Testis (tissue), 3 donors: ENCODE results near the gene LENG1. TPM values are rescaled to one million over a fixed set of nuclear protein-coding genes. Genes with fewer than 3 reads are reported as not detected.
A peak's percentile ranks its signal among the peaks of the same experiment; 100 is the strongest.
"Not testable (repeated sequence)": the region's sequence is repeated elsewhere in the genome, so short reads cannot be mapped to it uniquely, and the experiment has no call there.

Source experiments
- DNase-seq: peaks from one replicate; pipeline ENCODE4 v3.0.0-alpha.2; 2019
- H3K27ac ChIP-seq, 2 donors: fragments of 200-600 bp; sonication (generic); one replicate each; pipeline ENCODE4 v1.5.1; 2019
- H3K27me3 ChIP-seq: fragments of 200-600 bp; sonication (generic); one replicate; pipeline ENCODE4 v1.5.1; 2019
- H3K36me3 ChIP-seq: fragments of 200-600 bp; sonication (generic); one replicate; pipeline ENCODE4 v1.5.1; 2017; ENCODE audit warnings: low read depth; ENCODE audit errors: missing control alignments
- H3K4me1 ChIP-seq: fragments of 200-600 bp; sonication (generic); one replicate; pipeline ENCODE4 v1.5.1; 2019
- H3K4me3 ChIP-seq, 2 donors: fragments of 200-600 bp; sonication (generic); one replicate each; pipeline ENCODE4 v1.5.1; 2017 to 2019
- H3K9me3 ChIP-seq: fragments of 200-600 bp; sonication (generic); one replicate; pipeline ENCODE4 v1.5.1; 2017
- POLR2A ChIP-seq: fragments of 450-650 bp; IDR thresholded peaks from one replicate; pipeline ENCODE4 v1.6.1; 2017; ENCODE audit warnings: antibody characterized with exemption, mild to moderate bottlenecking, moderate library complexity
- WGBS, 2 donors: methylation state at CpG; one replicate each; pipeline ENCODE4 v1.1.5; 2018; 5-methylcytosine and 5-hydroxymethylcytosine counted together
- intact Hi-C: fragments of 100-400 bp; cut with DNase I; formaldehyde crosslinking; loops from one replicate; pipeline ENCODE4 v1.15.1; 2023; ENCODE audit warnings: low total_unique reads
- polyA plus RNA-seq: library from polyadenylated mRNA; stranded (reverse); fragments of 350-450 nt; fragmentation: Illumina TruSeq; extraction: RNeasy Lipid Tissue Mini Kit (QIAGEN cat#74804); gene quantifications from one replicate; pipeline ENCODE4 v1.2.3, GENCODE V29; 2014; ENCODE audit warnings: low read depth, low replicate concordance; ENCODE audit not compliant: insufficient read depth
- total RNA-seq, 2 donors: library from RNA; depleted of rRNA; stranded (reverse); fragments of >200 nt; gene quantifications; one replicate each; pipeline ENCODE4 v1.2.3, GENCODE V29; 2016
- TF ChIP-seq, protein P1 (sequence below), 3 experiments: fragments of 450-650 bp in 2 of 3; fragments of 200-600 bp in 1 of 3; sonication (generic) in 1 of 3; IDR thresholded peaks; one replicate each; pipeline ENCODE4 v1.5.1; 2016 to 2019; ENCODE audit warnings: antibody characterized with exemption in 3 of 3, mild to moderate bottlenecking in 2 of 3, moderate library complexity in 1 of 3

Gene LENG1
- total and polyA plus RNA-seq, 3 donors from 2014 or later, result 10.2 to 20.6 (median 12.8) TPM

GRCh38 chr19:54186351-54186750 lies 26.8 kb upstream of the LENG1 start:
- 63 to 71% methylated on average over 8 of the region's 8 CpGs for WGBS, 2 donors
- H3K27ac ChIP-seq, result peak overlapping the region; percentile 97 to 100

DNA sequence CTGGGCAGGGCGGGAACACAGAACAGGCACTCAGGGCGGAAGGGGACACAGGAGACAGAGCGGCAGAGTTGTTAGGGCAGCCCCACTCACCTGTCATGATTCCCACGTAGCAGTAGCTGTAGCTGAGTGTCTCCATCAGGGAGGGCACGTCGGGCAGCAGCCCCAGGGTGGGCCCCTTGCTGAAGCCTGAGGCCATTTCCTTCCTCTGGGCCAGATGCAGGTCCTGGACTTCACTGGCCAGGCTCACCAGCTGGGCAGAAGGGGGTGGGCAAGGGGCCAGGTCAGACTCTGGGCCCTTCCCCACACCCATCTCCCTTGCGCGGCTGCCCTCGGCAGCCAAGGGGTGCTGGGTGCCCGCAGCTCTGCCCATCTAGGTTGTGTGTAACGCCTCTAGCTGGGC lies 23.9 kb upstream of the LENG1 start:
- no peak overlapping the region for H3K27ac ChIP-seq
- H3K9me3 ChIP-seq, result no peaks in the 10 kb centered on the region
- intact Hi-C loops, result no loop called here
- H3K36me3 ChIP-seq, result no peaks in the 10 kb centered on the region
- TF ChIP-seq, protein P1, sequence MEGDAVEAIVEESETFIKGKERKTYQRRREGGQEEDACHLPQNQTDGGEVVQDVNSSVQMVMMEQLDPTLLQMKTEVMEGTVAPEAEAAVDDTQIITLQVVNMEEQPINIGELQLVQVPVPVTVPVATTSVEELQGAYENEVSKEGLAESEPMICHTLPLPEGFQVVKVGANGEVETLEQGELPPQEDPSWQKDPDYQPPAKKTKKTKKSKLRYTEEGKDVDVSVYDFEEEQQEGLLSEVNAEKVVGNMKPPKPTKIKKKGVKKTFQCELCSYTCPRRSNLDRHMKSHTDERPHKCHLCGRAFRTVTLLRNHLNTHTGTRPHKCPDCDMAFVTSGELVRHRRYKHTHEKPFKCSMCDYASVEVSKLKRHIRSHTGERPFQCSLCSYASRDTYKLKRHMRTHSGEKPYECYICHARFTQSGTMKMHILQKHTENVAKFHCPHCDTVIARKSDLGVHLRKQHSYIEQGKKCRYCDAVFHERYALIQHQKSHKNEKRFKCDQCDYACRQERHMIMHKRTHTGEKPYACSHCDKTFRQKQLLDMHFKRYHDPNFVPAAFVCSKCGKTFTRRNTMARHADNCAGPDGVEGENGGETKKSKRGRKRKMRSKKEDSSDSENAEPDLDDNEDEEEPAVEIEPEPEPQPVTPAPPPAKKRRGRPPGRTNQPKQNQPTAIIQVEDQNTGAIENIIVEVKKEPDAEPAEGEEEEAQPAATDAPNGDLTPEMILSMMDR (IDR thresholded peaks at IDR 0.05), result no peak
- TF ChIP-seq POLR2A, result no peak
- no peak overlapping the region for H3K4me3 ChIP-seq
- WGBS, 2 donors, result 91 to 97% methylated on average over 9 to 11 of the region's 11 CpGs
- H3K27me3 ChIP-seq, result no peaks in the 10 kb centered on the region
- DNase-seq, result no peak
- peaks cover 11% of the 10 kb centered on the region for H3K4me1 ChIP-seq

More at GRCh38 chr19:54186351-54186750, 26.8 kb upstream of the LENG1 start:
- H3K27me3 ChIP-seq, result no peaks in the 10 kb centered on the region
- no peak overlapping the region for H3K4me3 ChIP-seq
- H3K9me3 ChIP-seq, result no peaks in the 10 kb centered on the region
- DNase-seq, result no peak
- H3K36me3 ChIP-seq, result no peaks in the 10 kb centered on the region
- TF ChIP-seq, protein P1 (IDR thresholded peaks at IDR 0.05), result no peak
- TF ChIP-seq POLR2A, result no peak
- H3K4me1 ChIP-seq, result peaks cover 14% of the 10 kb centered on the region
- intact Hi-C loops, result no loop called here

- not testable (repeated sequence) for H3K36me3 ChIP-seq
These were observed 22.4 kb upstream of the LENG1 start for GRCh38 chr19:54181894-54182293.

GRCh38 chr19:54180691-54181091 lies 21.2 kb upstream of the LENG1 start:
- H3K9me3 ChIP-seq, result no peaks in the 10 kb centered on the region
- intact Hi-C loops, result no loop called here
- TF ChIP-seq POLR2A, result no peak
- TF ChIP-seq, protein P1 (IDR thresholded peaks at IDR 0.05), result no peak
- H3K27ac ChIP-seq, result no peak overlapping the region
- 68 to 92% methylated on average over 8 to 37 of the region's 37 CpGs for WGBS, 2 donors
- no peak for DNase-seq
- H3K4me1 ChIP-seq, result no peaks in the 10 kb centered on the region
- no peaks in the 10 kb centered on the region for H3K27me3 ChIP-seq
- H3K36me3 ChIP-seq, result no peaks in the 10 kb centered on the region
- H3K4me3 ChIP-seq, result no peak overlapping the region

More at GRCh38 chr19:54181894-54182293, 22.4 kb upstream of the LENG1 start:
- H3K4me3 ChIP-seq, intact Hi-C loops, DNase-seq, H3K4me1 ChIP-seq, H3K9me3 ChIP-seq, H3K27ac ChIP-seq, H3K27me3 ChIP-seq: not testable (repeated sequence)
- 80 to 91% methylated on average over 3 of the region's 3 CpGs for WGBS, 2 donors

- intact Hi-C loops, result no loop called here
- no peaks in the 10 kb centered on the region for H3K27me3 ChIP-seq
- no peak for TF ChIP-seq POLR2A
- TF ChIP-seq, protein P1 (IDR thresholded peaks at IDR 0.05), result peak; percentile 19 to 37 (median 32)
- DNase-seq, result peak; percentile 87
- no peak overlapping the region for H3K27ac ChIP-seq
- H3K4me3 ChIP-seq, result no peak overlapping the region
- H3K36me3 ChIP-seq, result no peaks in the 10 kb centered on the region
- WGBS, 2 donors, result 49 to 74% methylated on average over 9 to 10 of the region's 10 CpGs
- H3K4me1 ChIP-seq, result no peaks in the 10 kb centered on the region
- no peaks in the 10 kb centered on the region for H3K9me3 ChIP-seq
These were observed 20.5 kb upstream of the LENG1 start for GRCh38 chr19:54179921-54180461.
